ENCODE measurements around the gene NPC1. TPM values are rescaled to one million over a fixed set of nuclear protein-coding genes. Genes with fewer than 3 reads are reported as not detected.
"Not testable (repeated sequence)": the region's sequence is repeated elsewhere in the genome, so short reads cannot be mapped to it uniquely, and the experiment has no call there.

The NPC1 gene
- polyA plus RNA-seq, 1 donor from 2014 or later = 10.7 TPM

DNA sequence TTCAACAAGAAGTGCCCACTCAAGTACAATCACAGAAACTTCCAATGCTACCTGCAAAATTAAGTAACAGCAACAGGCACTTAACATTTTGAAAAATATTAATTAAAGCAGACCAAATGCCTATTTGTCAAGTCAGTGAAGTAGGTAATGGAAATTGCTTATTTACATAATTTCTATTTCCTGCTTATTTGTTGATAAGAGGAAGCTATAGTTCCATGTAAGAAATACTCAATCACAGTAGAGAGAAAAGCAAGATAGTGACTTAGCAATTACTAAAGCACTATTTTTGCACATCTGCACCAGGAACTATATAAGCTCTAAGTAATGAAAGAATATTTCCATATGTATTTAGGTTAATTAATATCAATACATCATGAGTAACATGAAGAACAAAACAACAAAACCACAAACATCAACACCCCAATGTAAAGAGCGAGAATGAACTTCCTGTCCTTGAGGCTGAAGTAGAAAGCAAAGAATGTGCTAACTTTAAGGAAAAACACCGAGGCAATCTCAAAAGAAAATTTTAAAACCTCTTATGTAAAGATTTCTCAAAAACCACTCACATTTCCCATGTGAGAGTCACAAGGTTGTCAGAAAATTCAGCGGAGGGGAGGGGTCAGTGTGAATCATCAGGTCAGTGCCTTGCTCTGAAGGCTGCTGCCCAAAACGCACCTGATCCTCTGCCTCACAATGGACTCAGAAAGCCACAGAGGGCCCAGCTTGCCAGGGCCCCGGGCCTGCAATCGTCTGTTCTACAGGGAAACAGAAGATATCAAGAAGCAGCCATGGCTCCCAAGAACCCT lies 12.5 kb downstream of the NPC1 start:
- H3K4me1 Mint-ChIP-seq = peaks cover 19 to 36% (median 26%) of the 10 kb centered on the region in 3 donors

DNA sequence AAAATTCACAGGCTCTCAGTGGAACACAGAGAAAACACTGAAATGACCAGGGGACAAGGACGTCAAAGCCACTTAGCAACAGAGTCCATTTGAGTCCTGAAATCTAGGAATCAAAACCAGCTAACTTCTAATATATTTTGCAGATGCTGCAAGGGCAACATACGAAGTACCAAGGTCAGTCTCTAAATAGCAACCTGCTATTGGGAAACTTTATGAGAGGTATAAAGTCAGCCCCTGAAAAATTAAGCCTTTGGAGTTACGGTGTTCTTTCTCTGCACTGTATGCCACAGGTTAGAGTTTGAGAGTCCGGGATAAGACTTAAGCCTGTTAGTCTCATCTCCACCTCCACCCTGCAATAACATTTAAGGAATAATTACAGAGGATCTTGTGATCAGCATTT lies 13.3 kb downstream of the NPC1 start:
- H3K4me3 Mint-ChIP-seq = no peak overlapping the region
- H3K27me3 Mint-ChIP-seq = no peaks in the 10 kb centered on the region
- no peaks in the 10 kb centered on the region for H3K9me3 Mint-ChIP-seq
- H3K27ac Mint-ChIP-seq = peak overlapping the region in 1 of 3 donors; percentile 35
- peaks cover 5% of the 10 kb centered on the region for H3K36me3 Mint-ChIP-seq
- H3K4me1 Mint-ChIP-seq = peaks cover 19 to 30% (median 22%) of the 10 kb centered on the region in 3 donors

More for the DNA sequence above, 12.5 kb downstream of the NPC1 start:
- H3K36me3 Mint-ChIP-seq = peaks cover 3% of the 10 kb centered on the region
- H3K9me3 Mint-ChIP-seq = no peaks in the 10 kb centered on the region
- peak overlapping the region in 2 of 4 donors; percentile 60 to 86 for H3K4me3 Mint-ChIP-seq
- H3K27me3 Mint-ChIP-seq = no peaks in the 10 kb centered on the region
- peak overlapping the region; percentile 2 to 71 (median 44) for H3K27ac Mint-ChIP-seq

DNA sequence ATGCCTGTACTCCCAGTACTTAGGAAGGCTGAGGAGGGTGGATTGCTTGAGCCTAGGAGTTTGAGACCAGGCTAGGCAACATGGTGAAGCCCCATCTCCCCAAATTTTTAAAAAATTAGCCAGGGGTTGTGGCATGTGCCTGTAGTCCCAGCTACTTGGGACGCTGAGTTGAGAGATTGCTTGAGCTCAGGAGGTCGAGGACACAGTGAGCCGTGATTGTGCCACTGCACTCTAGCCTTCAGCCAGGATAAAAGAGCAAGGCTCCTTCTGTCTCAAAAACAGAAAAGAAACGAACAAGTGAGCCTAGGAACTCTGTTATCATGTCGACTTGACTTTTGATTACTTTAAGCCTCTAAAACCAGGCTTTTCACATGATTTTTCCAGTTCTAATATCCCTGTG lies 13.7 kb downstream of the NPC1 start:
- Mint-ChIP-seq H3K36me3 (peaks cover 5% of the 10 kb centered on the region), H3K27me3 (no peaks in the 10 kb centered on the region), H3K4me3 (no peak overlapping the region), H3K27ac (no peak overlapping the region), H3K4me1 (peaks cover 19 to 30% (median 22%) of the 10 kb centered on the region in 3 donors), H3K9me3 (no peaks in the 10 kb centered on the region)

DNA sequence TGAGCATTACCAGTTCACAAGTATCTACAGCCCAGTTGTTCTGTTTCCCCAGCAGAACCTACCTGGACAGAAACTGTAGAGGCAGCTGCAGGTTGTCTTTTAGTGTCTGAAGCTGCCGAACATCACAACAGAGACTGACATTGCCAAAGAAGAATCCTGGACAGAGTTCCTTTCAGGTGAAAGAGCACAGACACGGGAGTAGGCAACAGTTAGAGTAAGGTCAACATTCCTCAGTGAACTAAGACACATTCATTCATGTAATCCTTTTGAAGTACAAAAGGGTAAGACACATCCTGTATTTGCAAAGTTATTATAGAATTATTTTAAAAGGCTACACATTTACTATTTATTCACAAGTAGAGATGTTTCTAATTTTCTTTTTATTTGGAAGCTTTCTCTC lies 14.3 kb downstream of the NPC1 start:
- H3K27me3 Mint-ChIP-seq = no peaks in the 10 kb centered on the region
- H3K9me3 Mint-ChIP-seq = no peaks in the 10 kb centered on the region
- H3K4me3 Mint-ChIP-seq = no peak overlapping the region
- H3K4me1 Mint-ChIP-seq = peaks cover 19 to 30% (median 22%) of the 10 kb centered on the region in 3 donors
- H3K27ac Mint-ChIP-seq = peak overlapping the region in 1 of 3 donors; percentile 59
- H3K36me3 Mint-ChIP-seq = peaks cover 8% of the 10 kb centered on the region

DNA sequence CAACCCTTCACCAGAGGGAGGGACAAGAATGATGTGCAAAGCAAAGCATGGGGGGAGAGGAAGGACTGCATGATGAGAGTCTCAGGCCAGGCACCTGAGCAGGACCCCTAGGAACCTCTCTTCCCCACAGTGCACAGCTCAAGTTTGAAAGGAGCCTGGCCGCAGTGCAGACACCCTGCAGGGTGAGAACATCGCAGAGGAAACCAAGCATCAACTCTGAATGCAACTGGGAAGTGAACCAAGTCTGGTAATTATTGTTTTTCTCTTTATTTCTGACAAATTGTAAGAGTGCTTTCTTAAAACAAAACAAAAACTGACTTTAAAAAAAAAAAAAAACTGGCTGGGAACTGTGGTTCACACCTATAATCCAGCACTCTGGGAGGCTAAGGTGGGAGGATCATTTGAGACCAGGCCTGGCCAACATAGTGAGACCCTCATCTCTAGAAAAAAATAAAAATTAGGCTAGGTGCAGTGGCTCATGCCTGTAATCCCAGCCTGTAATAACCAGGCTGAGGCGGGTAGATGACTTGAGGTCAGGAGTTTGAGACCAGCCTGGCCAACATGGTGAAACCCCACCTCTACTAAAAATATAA lies 15.3 kb downstream of the NPC1 start:
- Mint-ChIP-seq H3K4me1 (peaks cover 19 to 26% (median 22%) of the 10 kb centered on the region in 3 donors), H3K27me3 (no peaks in the 10 kb centered on the region), H3K36me3 (peaks cover 7% of the 10 kb centered on the region), H3K4me3 (no peak overlapping the region), H3K27ac (no peak overlapping the region), H3K9me3 (no peaks in the 10 kb centered on the region)

DNA sequence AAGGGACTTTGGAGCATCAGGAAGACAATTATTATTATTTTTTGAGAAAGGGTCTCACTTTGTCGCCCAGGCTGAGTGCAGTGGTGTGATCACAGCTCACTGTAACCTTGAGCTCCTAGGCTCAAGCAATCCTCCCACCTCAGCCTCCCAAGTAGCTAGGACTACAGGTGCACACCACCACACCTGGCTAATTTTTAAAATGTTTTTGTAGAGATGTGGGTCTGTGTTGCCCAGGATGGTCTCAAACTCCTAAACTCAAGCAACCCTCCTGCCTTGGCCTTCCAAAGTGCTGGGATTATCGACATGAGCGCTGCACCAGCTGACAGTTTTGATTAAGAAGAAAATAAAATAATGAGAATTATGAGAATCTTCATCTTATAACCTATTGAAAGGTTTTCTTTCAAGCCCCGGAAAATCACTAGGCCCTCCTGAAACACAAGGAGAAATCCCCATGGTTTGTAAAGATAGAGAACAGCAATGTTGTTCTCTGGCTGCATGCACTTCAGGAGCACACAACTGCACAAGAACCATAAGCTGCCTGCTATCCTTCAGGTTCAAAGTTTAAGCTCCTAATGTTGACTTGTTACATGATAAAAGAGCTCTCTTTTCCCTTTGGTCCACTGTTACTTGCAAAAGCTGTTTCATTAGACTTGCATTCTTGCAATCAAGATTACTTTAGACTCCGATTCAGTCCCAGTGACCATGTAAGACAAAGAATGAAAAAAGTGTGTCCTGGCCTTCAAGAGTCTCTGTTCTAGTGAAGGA lies 16.8 kb downstream of the NPC1 start:
- Mint-ChIP-seq H3K27ac (no peak overlapping the region), H3K4me1 (peaks cover 10 to 19% (median 15%) of the 10 kb centered on the region in 3 donors), H3K36me3 (peaks cover 7% of the 10 kb centered on the region), H3K27me3 (no peaks in the 10 kb centered on the region), H3K9me3 (no peaks in the 10 kb centered on the region), H3K4me3 (no peak overlapping the region)

DNA sequence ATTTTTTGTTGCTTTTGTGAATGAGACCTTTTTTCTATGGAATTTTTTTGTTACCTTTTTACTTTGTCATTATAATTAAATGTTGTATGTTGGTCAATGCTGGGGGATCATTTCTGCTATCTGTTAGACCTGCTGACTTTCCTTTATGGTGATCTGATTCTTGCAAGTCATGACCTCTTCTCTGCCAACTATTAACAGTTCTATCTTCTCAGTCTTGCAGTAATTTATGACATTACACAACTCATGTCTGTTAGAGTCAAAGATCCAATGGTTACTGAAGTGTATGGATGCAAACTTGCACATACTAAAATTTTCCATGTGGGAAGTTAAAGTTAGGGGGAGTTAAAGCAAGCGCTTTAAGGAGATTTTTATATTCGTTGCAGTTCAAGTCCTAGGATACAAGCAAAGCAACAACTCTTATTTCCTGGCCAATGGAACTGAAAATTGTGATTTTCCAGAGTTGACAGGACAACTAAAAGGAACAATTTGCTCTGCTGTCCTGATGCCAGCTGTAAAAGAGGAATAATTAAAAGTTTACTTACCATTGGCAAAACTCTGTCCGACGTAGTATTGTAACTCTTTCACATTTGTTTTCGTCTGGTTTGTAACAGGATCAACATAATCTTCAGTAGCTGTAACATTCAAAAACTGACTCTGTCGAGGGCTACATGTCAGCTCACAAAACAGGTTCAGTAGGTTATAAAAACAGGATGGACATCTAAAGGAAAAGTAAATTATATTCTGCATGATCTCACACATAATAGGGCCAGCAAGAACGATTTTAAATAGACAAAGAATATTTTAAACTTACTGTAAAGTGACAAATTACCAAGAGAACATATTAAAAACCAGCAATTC lies 17.8 kb downstream of the NPC1 start:
- Mint-ChIP-seq H3K27ac (no peak overlapping the region), H3K9me3 (no peaks in the 10 kb centered on the region), H3K27me3 (no peaks in the 10 kb centered on the region), H3K36me3 (peaks cover 7% of the 10 kb centered on the region), H3K4me1 (peaks cover 2 to 9% (median 6%) of the 10 kb centered on the region in 3 donors), H3K4me3 (no peak overlapping the region)

DNA sequence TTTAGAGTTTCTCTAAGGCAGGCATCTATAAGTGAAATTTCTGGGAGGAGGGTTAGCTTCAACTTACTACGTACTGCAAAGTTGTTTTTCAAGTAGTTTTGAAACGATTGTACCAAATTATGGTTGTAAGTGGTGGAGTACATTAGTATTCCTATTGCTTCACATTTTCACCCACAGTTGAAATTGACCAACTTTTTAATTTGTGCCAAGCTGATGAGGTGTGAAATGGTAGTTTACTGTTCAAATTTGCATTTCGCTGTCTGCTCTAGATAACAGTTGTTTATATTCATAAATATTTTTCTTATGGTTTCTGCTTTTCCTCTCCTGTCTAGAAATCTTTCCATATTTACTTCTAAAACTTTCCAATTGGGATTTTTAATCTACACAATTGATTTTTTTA lies 18.6 kb downstream of the NPC1 start:
- H3K27ac Mint-ChIP-seq = peak overlapping the region in 1 of 3 donors; percentile 5
- no peak overlapping the region for H3K4me3 Mint-ChIP-seq
- peaks cover 7% of the 10 kb centered on the region for H3K36me3 Mint-ChIP-seq
- no peaks in the 10 kb centered on the region for H3K9me3 Mint-ChIP-seq
- no peaks in the 10 kb centered on the region for H3K27me3 Mint-ChIP-seq
- peaks cover 0 to 5% (median 1%) of the 10 kb centered on the region in 3 donors for H3K4me1 Mint-ChIP-seq

DNA sequence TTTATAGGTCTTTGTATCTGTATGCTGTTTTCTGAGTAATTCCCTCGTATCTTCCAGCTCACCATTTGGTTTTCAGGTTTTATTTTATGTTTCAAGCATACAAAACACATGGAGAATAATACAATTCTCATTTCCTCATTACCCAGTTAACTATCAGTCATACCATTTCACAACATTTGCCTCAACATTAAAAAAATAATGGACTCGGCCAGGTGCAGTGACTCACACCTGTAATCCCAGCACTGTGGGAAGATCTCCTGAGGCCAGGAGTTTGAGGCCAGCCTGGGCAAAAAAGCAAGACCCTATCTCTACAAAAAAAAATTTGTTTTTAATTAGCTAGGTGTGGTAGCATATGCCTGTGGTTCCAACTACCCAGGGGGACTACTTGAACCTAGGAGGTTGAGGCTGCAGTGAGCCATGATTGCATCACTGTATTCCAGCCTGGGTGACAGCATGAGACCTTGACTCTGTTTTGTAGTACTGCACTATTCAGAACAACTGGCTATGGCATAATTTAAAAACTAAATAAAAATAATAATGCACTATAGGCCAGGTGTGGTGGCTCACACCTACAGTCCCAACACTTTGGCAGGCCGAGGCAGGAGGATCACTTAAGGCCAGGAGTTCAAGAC lies 20.3 kb downstream of the NPC1 start:
- Mint-ChIP-seq H3K27ac (peak overlapping the region in 1 of 3 donors; percentile 89), H3K36me3 (peaks cover 12% of the 10 kb centered on the region), H3K9me3 (no peaks in the 10 kb centered on the region), H3K4me1 (no peaks in the 10 kb centered on the region), H3K27me3 (no peaks in the 10 kb centered on the region), H3K4me3 (no peak overlapping the region)

DNA sequence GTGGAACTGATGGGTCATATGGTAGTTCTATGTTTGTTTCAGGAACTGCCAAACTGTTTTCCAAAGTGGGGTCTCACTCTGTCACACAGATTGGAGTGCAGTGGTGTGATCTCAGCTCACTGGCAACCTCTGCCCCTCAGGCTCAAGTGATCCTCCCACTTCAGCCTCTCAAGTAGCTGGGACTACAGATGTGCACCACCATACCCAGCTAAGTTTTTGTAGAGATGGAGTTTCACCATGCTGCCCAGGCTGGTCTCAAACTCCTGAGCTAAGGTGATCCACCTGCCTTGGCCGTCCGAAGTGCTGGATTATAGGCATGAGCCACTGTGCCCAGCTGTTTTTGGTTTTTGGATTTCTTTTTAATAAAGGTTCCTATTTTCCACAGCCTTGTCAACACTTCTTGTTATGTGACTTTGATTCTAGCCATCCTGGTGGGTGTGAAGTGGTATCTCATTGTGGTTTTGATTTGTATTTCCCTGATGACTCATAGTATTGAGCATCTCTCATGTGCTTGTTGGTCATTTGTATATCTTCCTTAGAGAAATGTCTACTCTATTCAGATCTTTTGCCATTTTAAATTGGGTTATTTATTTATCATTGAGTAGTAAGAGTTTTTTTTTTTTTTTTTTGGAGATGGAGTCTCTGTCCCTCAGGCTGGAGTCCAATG lies 22.8 kb downstream of the NPC1 start:
- Mint-ChIP-seq H3K27ac (peak overlapping the region in 1 of 3 donors; percentile 58), H3K36me3 (peaks cover 12% of the 10 kb centered on the region), H3K4me1 (no peaks in the 10 kb centered on the region), H3K27me3 (no peaks in the 10 kb centered on the region), H3K4me3 (no peak overlapping the region), H3K9me3 (no peaks in the 10 kb centered on the region)

DNA sequence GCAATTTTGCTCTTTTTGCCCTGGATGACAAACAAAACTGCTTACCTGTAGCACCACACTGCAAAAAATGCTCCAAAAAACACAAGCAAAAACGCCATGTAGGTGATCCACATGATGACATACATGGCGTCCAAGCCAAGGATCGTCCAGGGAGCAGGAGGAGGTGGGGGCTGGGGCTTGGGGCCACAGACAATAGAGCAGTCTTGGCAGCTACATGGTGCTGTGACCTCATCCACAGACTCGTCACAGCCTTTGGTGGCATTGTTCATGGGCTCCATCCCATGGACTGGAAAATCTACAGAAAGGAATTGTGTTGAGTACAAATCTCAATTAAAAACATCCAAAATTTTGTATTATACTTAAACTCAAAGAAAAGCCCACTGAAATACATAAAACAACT lies 26.1 kb downstream of the NPC1 start:
- Mint-ChIP-seq H3K9me3 (no peaks in the 10 kb centered on the region), H3K4me3 (no peak overlapping the region), H3K4me1 (no peaks in the 10 kb centered on the region), H3K27me3 (no peaks in the 10 kb centered on the region), H3K27ac (no peak overlapping the region), H3K36me3 (peaks cover 10% of the 10 kb centered on the region)

DNA sequence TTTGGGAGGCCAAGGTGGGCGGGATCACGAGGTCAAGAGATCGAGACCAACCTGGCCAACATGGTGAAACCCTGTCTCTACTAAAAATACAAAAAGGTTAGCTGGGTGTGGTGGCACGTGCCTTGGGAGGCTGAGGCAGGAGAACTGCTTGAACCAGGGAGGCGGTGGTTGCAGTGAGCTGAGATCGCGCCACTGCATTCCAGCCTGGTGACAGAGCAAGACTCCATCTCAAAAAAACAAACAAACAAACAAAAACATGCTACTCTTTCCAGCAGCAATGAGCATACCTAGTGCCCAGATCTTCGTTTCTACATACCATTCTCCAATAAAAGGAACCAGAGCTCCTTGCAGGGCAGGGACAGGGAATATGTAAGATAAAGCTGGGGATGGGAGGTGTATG lies 28.8 kb downstream of the NPC1 start:
- not testable (repeated sequence) for H3K27me3 Mint-ChIP-seq, H3K9me3 Mint-ChIP-seq, H3K4me1 Mint-ChIP-seq, H3K4me3 Mint-ChIP-seq
- peak overlapping the region in 1 of 3 donors; percentile 6 for H3K27ac Mint-ChIP-seq
- H3K36me3 Mint-ChIP-seq = peaks cover 13% of the 10 kb centered on the region

DNA sequence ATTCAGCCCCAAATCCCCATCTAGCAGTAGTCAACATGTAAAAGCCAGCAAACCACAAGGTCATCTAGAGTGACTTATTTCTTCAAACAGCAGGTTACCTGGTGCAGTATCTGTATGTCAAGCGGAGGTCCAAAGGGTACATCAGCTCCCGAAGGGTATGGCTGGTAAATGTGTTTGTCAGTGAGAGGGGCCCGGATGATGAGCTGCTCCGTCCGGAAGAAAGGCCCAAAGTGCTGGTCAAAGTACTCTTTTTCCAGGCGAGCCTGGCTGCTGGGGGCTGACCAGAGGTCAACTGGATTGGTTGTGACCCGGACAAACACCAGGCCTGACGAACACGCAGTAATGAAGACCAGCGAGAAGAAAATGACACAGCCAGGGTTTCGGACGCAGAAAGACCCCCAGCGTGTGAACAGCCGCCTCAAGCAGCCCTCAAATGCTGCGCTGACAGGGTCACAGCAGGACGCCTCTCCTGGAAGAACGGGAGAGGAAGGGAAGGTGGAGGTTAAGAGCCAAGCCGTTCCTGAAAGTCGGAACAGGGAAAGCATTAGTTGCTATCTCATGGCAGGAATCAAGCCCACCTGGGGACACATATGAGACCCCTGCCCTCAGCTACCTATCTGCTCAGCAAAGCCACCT lies 30.0 kb downstream of the NPC1 start:
- Mint-ChIP-seq H3K27ac (no peak overlapping the region), H3K27me3 (no peaks in the 10 kb centered on the region), H3K36me3 (peaks cover 12% of the 10 kb centered on the region), H3K4me1 (no peaks in the 10 kb centered on the region), H3K9me3 (no peaks in the 10 kb centered on the region), H3K4me3 (no peak overlapping the region)

All from IgD-negative memory B cell (primary cell).